ENCODE results near the gene PDGFA.

Gene PDGFA

GRCh38 chr7:534075-534474 lies 14.4 kb upstream of the PDGFA start:
- no peak for DNase-seq

GRCh38 chr7:533266-533665 lies 13.6 kb upstream of the PDGFA start:
- DNase-seq = no peak

- no peak for DNase-seq
Observed at GRCh38 chr7:532379-533143, 12.9 kb upstream of the PDGFA start.

- DNase-seq = peak in 1 of 2 experiments; percentile 54
Observed at GRCh38 chr7:531777-532176, 12.1 kb upstream of the PDGFA start.

- no peak for DNase-seq
Observed at GRCh38 chr7:528451-528850, 8.8 kb upstream of the PDGFA start.

GRCh38 chr7:527723-528122 lies 8.1 kb upstream of the PDGFA start:
- DNase-seq = no peak

- DNase-seq = no peak
Observed at GRCh38 chr7:526460-527034, 6.9 kb upstream of the PDGFA start.

GRCh38 chr7:525740-526139 lies 6.1 kb upstream of the PDGFA start:
- DNase-seq = no peak

GRCh38 chr7:524800-525199 lies 5.2 kb upstream of the PDGFA start:
- DNase-seq = no peak

GRCh38 chr7:523347-524336 lies 4.0 kb upstream of the PDGFA start:
- no peak for DNase-seq

GRCh38 chr7:522951-523314 lies 3.3 kb upstream of the PDGFA start:
- no peak for DNase-seq

GRCh38 chr7:522071-522950 lies 2.7 kb upstream of the PDGFA start:
- DNase-seq = peak; percentile 29 to 38

GRCh38 chr7:521221-522070 lies 1.8 kb upstream of the PDGFA start:
- DNase-seq = no peak

- DNase-seq = no peak
Observed at GRCh38 chr7:520503-521161, 986 bp upstream of the PDGFA start.

GRCh38 chr7:518630-519483 lies 789 bp downstream of the PDGFA start:
- peak; percentile 25 to 56 for DNase-seq

- peak; percentile 18 to 28 for DNase-seq
Observed at GRCh38 chr7:517774-518629, 1.6 kb downstream of the PDGFA start.

- DNase-seq = peak in 1 of 2 experiments; percentile 14
Observed at GRCh38 chr7:516606-517456, 2.8 kb downstream of the PDGFA start.

- no peak for DNase-seq
Observed at GRCh38 chr7:516216-516605, 3.4 kb downstream of the PDGFA start.

Data from stimulated activated CD4-positive, alpha-beta T cell treated with anti-CD3 and anti-CD28 coated beads, Interleukin-4, amount 100 ng/mL, for 4 hours (primary cell).